ENCODE measurements around the gene VSIG2. TPM values are rescaled to one million over a fixed set of nuclear protein-coding genes. Genes with fewer than 3 reads are reported as not detected.

The VSIG2 gene
- total and polyA plus RNA-seq, 7 experiments from 2014 or later = 0.19 to 1.7 (median 0.82) TPM; not detected in 1

DNA sequence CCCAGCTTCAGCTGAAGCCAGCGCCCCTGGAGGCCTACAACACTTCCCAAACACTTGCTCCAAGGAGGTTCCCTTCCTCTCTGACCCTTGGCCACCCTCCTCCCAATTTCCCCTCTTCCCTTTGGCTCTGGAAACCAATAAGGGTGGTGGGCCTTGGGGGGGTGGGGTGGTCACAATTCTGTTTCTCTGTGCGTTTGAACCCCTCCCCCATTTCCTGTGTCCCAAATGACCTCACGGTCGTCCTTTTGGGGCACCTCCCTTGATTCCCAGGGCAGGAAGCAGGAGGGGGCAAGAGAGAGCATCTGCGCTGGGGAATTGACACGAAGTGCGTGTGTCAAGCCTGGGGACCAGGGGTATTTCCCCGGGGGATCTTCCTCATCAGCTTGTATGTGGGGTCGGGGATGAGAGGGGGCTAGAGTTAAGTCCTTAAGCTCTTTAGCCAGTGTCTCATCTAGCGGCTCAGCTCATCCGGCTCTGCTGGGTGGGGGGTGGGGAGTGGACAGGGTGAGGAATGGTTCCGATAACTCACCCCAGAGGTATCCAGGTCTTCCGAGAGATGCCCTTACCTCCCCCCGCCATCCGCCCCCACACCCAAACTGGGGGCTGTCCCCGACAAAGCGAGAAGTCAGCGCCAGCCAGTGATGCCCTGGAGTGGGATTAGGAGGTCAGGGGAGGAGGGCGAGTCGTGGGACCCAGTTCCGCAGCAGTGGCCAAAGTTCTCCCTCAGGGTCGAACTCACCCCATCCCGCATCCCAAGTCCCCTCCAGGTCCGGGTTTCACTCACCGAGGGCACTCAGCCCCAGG, 9.4 kb upstream of the VSIG2 start:
- Mint-ChIP-seq H3K9me3 (peaks cover 0 to 1% (median 0%) of the 10 kb centered on the region in 11 donors), H3K27me3 (peaks cover 28 to 54% (median 46%) of the 10 kb centered on the region in 5 donors), H3K27ac (peak overlapping the region in 1 of 9 donors; percentile 19), H3K36me3 (peaks cover 0 to 4% (median 0%) of the 10 kb centered on the region in 5 donors), H3K4me1 (peaks cover 6 to 44% (median 24%) of the 10 kb centered on the region in 7 donors), H3K4me3 (peak overlapping the region; percentile 56 to 98 (median 74))
- H3K9me3 ChIP-seq (ENCODE audit: control insufficient read depth in 2 of 3, low read length in 3 of 3) = no peaks in the 10 kb centered on the region
- no peaks in the 10 kb centered on the region for H3K36me3 ChIP-seq (ENCODE audit: control insufficient read depth in 2 of 3, insufficient read depth in 3 of 3, low read length in 3 of 3)
- H3K27me3 ChIP-seq (ENCODE audit: control insufficient read depth in 2 of 2, insufficient read depth in 2 of 2, low read length in 2 of 2) = peaks cover 7 to 16% of the 10 kb centered on the region in 2 donors
- ATAC-seq (no peak), DNase-seq (no peak)
- CTCF ChIA-PET = interaction anchor here (0.8 to 7.1 kb wide), 6 partner anchors 8 to 117 kb away, joined by 3 to 110 read pairs (median 6); no protein-coding TSS in a partner anchor
- POLR2A ChIA-PET = interaction anchor here (0.6 to 5.1 kb wide), 11 partner anchors 8 to 91 kb away, joined by 3 to 54 read pairs (median 9); partner anchors contain the start of genes MSANTD2, SIAE, SPA17 and VSIG2
- H3K4me3 ChIP-seq (ENCODE audit: low read length) = peak overlapping the region; percentile 87
- no peak overlapping the region for H3K27ac ChIP-seq (ENCODE audit: low read depth, low read length)
- intact Hi-C loops (cut with micrococcal nuclease) = loop anchor here (1.0 to 5.0 kb wide), 8 partner anchors 15 to 381 kb away; partner anchors contain the start of genes CCDC15 (in 2 of the 2) and MSANTD2 (in 1 of the 2)
- peaks cover 8 to 31% of the 10 kb centered on the region in 2 donors for H3K4me1 ChIP-seq (ENCODE audit: control insufficient read depth in 2 of 2, insufficient read depth in 2 of 2, low read length in 2 of 2)

DNA sequence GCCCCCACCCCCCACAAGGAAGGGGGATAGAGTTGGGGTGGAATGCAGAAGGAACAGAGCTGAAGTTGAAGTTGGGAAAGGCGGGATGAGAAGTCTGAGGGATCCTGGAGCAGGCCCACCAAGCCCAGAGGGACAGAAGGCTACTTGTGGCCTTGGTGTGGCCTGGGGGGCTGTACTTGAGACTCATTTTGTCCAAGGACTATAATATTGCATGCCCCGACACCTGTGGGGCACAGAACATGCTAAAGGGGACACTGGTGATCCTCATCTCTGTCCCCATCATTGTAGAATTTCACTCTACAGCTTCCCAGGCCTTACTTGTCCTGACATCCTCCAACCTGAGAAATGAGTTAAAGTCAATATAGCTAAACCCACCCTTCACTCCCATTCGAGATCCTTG, 8.8 kb upstream of the VSIG2 start:
- Mint-ChIP-seq H3K36me3 (no peaks in the 10 kb centered on the region), H3K4me3 (peak overlapping the region; percentile 23 to 98 (median 68)), H3K27me3 (peaks cover 35 to 60% (median 53%) of the 10 kb centered on the region in 5 donors), H3K9me3 (peaks cover 0 to 1% (median 0%) of the 10 kb centered on the region in 11 donors), H3K4me1 (peaks cover 6 to 44% (median 24%) of the 10 kb centered on the region in 7 donors), H3K27ac (no peak overlapping the region)
- H3K4me3 ChIP-seq (ENCODE audit: low read length) = no peak overlapping the region
- ChIA-PET CTCF (interaction anchor here (0.6 to 7.1 kb wide), 5 partner anchors 8 to 91 kb away, joined by 3 to 110 read pairs (median 7); partner anchors contain the start of gene VSIG2), POLR2A (interaction anchor here (0.9 to 5.1 kb wide), 7 partner anchors 9 to 91 kb away, joined by 3 to 54 read pairs (median 9); partner anchors contain the start of genes MSANTD2, SIAE, SPA17 and VSIG2)
- H3K27me3 ChIP-seq (ENCODE audit: control insufficient read depth in 2 of 2, insufficient read depth in 2 of 2, low read length in 2 of 2) = peaks cover 7 to 16% of the 10 kb centered on the region in 2 donors
- peaks cover 8 to 31% of the 10 kb centered on the region in 2 donors for H3K4me1 ChIP-seq (ENCODE audit: control insufficient read depth in 2 of 2, insufficient read depth in 2 of 2, low read length in 2 of 2)
- H3K36me3 ChIP-seq (ENCODE audit: control insufficient read depth in 2 of 3, insufficient read depth in 3 of 3, low read length in 3 of 3) = no peaks in the 10 kb centered on the region
- no peaks in the 10 kb centered on the region for H3K9me3 ChIP-seq (ENCODE audit: control insufficient read depth in 2 of 3, low read length in 3 of 3)
- intact Hi-C loops (cut with micrococcal nuclease) = loop anchor here (5.0 kb wide), 3 partner anchors 191 to 381 kb away; partner anchors contain the start of gene CCDC15 (in 1 of the 2)
- DNase-seq = no peak
- no peak overlapping the region for H3K27ac ChIP-seq (ENCODE audit: low read depth, low read length)
- no peak for ATAC-seq

DNA sequence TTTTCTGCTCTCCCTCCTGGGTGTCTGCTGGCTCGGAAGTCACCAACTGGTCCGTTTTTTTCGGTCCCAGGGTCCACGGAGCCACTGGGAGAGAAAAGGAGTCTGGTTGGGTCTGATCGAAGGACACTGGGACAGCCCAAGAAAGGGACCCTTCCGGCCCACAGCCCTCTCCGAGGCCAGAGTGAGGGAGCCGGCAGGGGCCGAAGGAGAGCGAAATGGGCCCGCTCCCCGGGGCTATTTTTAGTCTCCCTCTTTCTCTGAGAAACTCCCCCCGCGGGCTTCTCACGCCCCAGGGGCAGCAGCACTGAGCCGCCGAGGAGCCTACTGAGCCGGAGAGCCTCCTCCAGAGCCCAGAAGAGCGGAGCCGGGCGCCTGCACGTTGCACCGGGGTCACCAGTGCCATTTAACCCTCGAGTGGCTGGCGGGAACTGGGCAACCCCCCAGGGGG, 8.2 kb upstream of the VSIG2 start:
- no peak for DNase-seq
- H3K27me3 ChIP-seq (ENCODE audit: control insufficient read depth in 2 of 2, insufficient read depth in 2 of 2, low read length in 2 of 2) = peaks cover 7 to 16% of the 10 kb centered on the region in 2 donors
- ATAC-seq = no peak
- no peak overlapping the region for H3K4me3 ChIP-seq (ENCODE audit: low read length)
- no peaks in the 10 kb centered on the region for H3K9me3 ChIP-seq (ENCODE audit: control insufficient read depth in 2 of 3, low read length in 3 of 3)
- POLR2A ChIA-PET = interaction anchor here (1.5 to 5.4 kb wide), 7 partner anchors 8 to 90 kb away, joined by 5 to 54 read pairs (median 11); partner anchors contain the start of genes MSANTD2, SIAE, SPA17 and VSIG2
- H3K36me3 Mint-ChIP-seq = no peaks in the 10 kb centered on the region
- H3K9me3 Mint-ChIP-seq = peaks cover 0 to 1% (median 0%) of the 10 kb centered on the region in 11 donors
- H3K4me1 ChIP-seq (ENCODE audit: control insufficient read depth in 2 of 2, insufficient read depth in 2 of 2, low read length in 2 of 2) = peaks cover 8 to 31% of the 10 kb centered on the region in 2 donors
- intact Hi-C loops (cut with micrococcal nuclease) = loop anchor here (5.0 kb wide), 3 partner anchors 192 to 382 kb away; partner anchors contain the start of gene CCDC15 (in 1 of the 2)
- peaks cover 36 to 60% (median 53%) of the 10 kb centered on the region in 5 donors for H3K27me3 Mint-ChIP-seq
- no peak overlapping the region for H3K27ac ChIP-seq (ENCODE audit: low read depth, low read length)
- CTCF ChIA-PET = interaction anchor here (0.6 to 7.1 kb wide), 3 partner anchors 8 to 90 kb away, joined by 7 to 110 read pairs (median 38); partner anchors contain the start of gene VSIG2
- peak overlapping the region in 9 of 10 donors; percentile 50 to 98 (median 73) for H3K4me3 Mint-ChIP-seq
- peaks cover 6 to 44% (median 24%) of the 10 kb centered on the region in 7 donors for H3K4me1 Mint-ChIP-seq
- H3K36me3 ChIP-seq (ENCODE audit: control insufficient read depth in 2 of 3, insufficient read depth in 3 of 3, low read length in 3 of 3) = no peaks in the 10 kb centered on the region
- peak overlapping the region in 2 of 9 donors; percentile 24 to 43 for H3K27ac Mint-ChIP-seq

DNA sequence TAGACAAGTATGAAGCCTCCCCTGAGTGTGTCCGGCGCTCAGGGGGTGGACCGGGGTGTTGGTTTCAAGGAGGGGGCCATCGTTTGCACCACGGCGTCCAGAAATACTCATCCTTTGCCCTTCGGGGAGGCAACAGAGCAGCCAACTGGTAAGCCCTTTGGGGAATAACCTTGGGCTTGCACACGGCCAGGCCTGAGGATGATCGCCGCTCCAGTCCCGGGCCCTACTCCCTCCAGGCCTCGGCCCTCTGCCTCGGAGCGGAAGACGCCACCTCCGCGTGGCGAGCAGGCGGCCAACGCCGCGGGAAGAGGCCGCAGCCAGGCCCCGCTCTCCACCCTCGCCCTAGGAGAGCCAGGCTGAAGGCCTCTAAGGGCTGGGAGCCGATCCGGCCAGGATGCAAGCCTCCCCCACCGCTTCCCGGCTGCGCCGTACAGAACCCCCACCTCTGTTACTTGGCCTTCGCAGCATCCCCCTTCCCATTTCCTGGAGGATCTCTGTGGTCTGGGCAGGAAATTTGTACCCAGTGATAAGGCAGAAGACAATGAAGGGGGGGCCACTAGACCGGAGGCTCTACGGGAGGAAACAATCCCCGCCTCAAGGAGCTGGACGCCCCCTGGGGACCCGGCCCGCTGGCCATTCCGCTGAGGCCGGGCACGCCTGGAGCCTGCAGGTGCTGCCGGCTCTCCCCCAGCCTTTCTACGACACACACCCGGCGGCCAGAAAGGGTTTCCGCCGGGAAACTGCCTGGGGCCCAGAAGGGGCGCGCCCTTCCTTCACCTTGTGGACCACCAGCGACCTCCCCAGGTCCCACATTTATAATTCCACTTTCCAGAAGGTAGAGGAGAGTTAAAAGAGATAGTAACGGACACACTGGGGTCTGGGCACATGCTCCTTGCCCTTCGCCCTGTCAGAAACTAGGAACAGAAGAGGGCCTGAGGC, 7.5 kb upstream of the VSIG2 start:
- CTCF ChIA-PET = interaction anchor here (2.4 to 4.5 kb wide), 2 partner anchors 12 to 89 kb away, joined by 12 to 23 read pairs; no protein-coding TSS in a partner anchor
- H3K27ac ChIP-seq (ENCODE audit: low read depth, low read length) = no peak overlapping the region
- intact Hi-C loops (cut with micrococcal nuclease) = loop anchor here (5.0 kb wide), 3 partner anchors 193 to 383 kb away; partner anchors contain the start of gene CCDC15 (in 1 of the 2)
- H3K9me3 ChIP-seq (ENCODE audit: control insufficient read depth in 2 of 3, low read length in 3 of 3) = no peaks in the 10 kb centered on the region
- ATAC-seq = no peak
- peak overlapping the region in 3 of 9 donors; percentile 14 to 43 (median 24) for H3K27ac Mint-ChIP-seq
- DNase-seq = peak in 1 of 9 donors; percentile 10
- H3K4me1 ChIP-seq (ENCODE audit: control insufficient read depth in 2 of 2, insufficient read depth in 2 of 2, low read length in 2 of 2) = peaks cover 8 to 31% of the 10 kb centered on the region in 2 donors
- POLR2A ChIA-PET = interaction anchor here (1.7 to 5.4 kb wide), 4 partner anchors 8 to 90 kb away, joined by 5 to 54 read pairs (median 26); partner anchors contain the start of gene VSIG2
- H3K27me3 ChIP-seq (ENCODE audit: control insufficient read depth in 2 of 2, insufficient read depth in 2 of 2, low read length in 2 of 2) = peaks cover 7 to 16% of the 10 kb centered on the region in 2 donors
- peaks cover 6 to 44% (median 24%) of the 10 kb centered on the region in 7 donors for H3K4me1 Mint-ChIP-seq
- H3K4me3 Mint-ChIP-seq = peak overlapping the region in 9 of 10 donors; percentile 50 to 98 (median 73)
- H3K9me3 Mint-ChIP-seq = peaks cover 0 to 1% (median 0%) of the 10 kb centered on the region in 11 donors
- no peak overlapping the region for H3K4me3 ChIP-seq (ENCODE audit: low read length)
- H3K36me3 ChIP-seq (ENCODE audit: control insufficient read depth in 2 of 3, insufficient read depth in 3 of 3, low read length in 3 of 3) = no peaks in the 10 kb centered on the region
- peaks cover 36 to 60% (median 53%) of the 10 kb centered on the region in 5 donors for H3K27me3 Mint-ChIP-seq
- H3K36me3 Mint-ChIP-seq = no peaks in the 10 kb centered on the region

DNA sequence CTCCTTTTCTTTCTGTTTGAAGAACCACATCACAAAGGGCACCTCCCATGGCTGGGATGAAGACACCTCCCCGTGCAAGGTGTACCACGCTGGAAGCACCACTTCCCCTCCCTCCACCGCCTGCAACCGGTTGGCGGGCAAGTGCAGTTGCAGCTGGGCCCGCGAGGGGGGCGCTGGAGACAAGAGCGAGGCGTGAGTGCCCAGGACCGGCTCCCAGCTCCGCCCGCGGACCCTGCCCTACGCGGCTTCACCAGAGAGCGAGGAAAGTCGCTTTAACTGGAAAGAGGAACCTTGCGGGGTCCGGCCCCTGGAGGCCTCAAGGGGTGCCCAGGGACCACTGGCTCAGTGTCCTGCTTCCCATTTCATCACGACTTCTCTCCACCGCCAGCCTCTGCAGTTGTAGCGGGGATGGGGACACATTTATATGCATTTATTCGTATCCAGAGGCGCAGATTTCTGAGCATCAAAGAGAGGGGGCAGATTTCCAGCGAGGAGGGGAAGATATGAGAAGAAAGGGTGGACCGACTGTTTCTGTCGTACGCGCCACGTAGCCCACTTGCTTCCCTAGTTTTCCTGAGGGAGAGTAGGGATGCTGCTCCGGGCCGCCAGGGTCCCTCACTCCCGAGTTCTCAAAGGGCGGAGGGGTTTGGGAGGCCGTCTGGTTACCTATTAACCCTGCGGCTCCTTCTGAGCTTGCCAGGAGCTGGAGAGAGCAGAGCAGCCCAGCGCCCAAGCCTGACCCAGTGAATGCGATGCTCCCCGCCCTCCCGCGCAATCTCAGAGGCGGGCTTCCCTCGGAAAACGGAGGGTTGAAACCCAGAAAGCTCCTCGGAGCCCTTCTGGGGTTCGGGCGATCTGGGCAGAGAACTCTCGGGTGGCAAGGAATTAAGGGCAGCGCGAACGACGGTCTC, 6.6 kb upstream of the VSIG2 start:
- intact Hi-C loops (cut with micrococcal nuclease) = loop anchor here (1.0 kb wide), 2 partner anchors 12 to 79 kb away; no protein-coding TSS in a partner anchor
- ATAC-seq = peak; percentile 78
- no peaks in the 10 kb centered on the region for H3K36me3 ChIP-seq (ENCODE audit: control insufficient read depth in 2 of 3, insufficient read depth in 3 of 3, low read length in 3 of 3)
- Mint-ChIP-seq H3K36me3 (no peaks in the 10 kb centered on the region), H3K9me3 (peaks cover 0 to 1% (median 0%) of the 10 kb centered on the region in 11 donors), H3K27me3 (peaks cover 36 to 60% (median 53%) of the 10 kb centered on the region in 5 donors), H3K4me1 (peaks cover 6 to 41% (median 24%) of the 10 kb centered on the region in 7 donors), H3K4me3 (peak overlapping the region; percentile 52 to 98 (median 76)), H3K27ac (peak overlapping the region in 2 of 9 donors; percentile 38 to 41)
- POLR2A ChIA-PET = interaction anchor here (0.7 to 5.4 kb wide), 6 partner anchors 11 to 94 kb away, joined by 3 to 42 read pairs (median 3); partner anchors contain the start of gene MSANTD2
- H3K4me1 ChIP-seq (ENCODE audit: control insufficient read depth in 2 of 2, insufficient read depth in 2 of 2, low read length in 2 of 2) = peaks cover 8 to 31% of the 10 kb centered on the region in 2 donors
- H3K4me3 ChIP-seq (ENCODE audit: low read length) = peak overlapping the region; percentile 27
- H3K27ac ChIP-seq (ENCODE audit: low read depth, low read length) = no peak overlapping the region
- CTCF ChIA-PET = interaction anchor here (1.6 to 4.5 kb wide), 3 partner anchors 11 to 88 kb away, joined by 5 to 23 read pairs (median 12); no protein-coding TSS in a partner anchor
- DNase-seq = peak in 8 of 9 donors; percentile 61 to 73 (median 66)
- H3K27me3 ChIP-seq (ENCODE audit: control insufficient read depth in 2 of 2, insufficient read depth in 2 of 2, low read length in 2 of 2) = peaks cover 7 to 16% of the 10 kb centered on the region in 2 donors
- no peaks in the 10 kb centered on the region for H3K9me3 ChIP-seq (ENCODE audit: control insufficient read depth in 2 of 3, low read length in 3 of 3)
